K562 (cell line): ENCODE measurements around the gene HOTAIR.

Experiments
- EZH2 ChIP-seq: IDR thresholded peaks from 2 replicates; pipeline ENCODE4 v1.6.1; 2012; ENCODE audit warnings: low read depth, mild to moderate bottlenecking, inconsistent platforms, low read length, borderline replicate concordance
- POLR2AphosphoS5 ChIP-seq: IDR thresholded peaks from 2 replicates; pipeline ENCODE4 v1.6.1; 2011; ENCODE audit warnings: mild to moderate bottlenecking, low read depth, low read length, moderate library complexity; ENCODE audit not compliant: control insufficient read depth, insufficient read depth
- SMARCC2 ChIP-seq: fragments of 450-650 bp; IDR thresholded peaks from 2 replicates; pipeline ENCODE4 v1.6.1; 2017; ENCODE audit warnings: antibody characterized with exemption, moderate library complexity, mild to moderate bottlenecking, low read depth
- SUPT5H ChIP-seq: fragments of 450-650 bp; IDR thresholded peaks from 2 replicates; pipeline ENCODE4 v1.6.1; 2016
- TF ChIP-seq, protein P1 (sequence below), 3 experiments: IDR thresholded peaks in 2 of 3; conservative IDR thresholded peaks in 1 of 3; 2 replicates each; pipeline ENCODE4 v1.5.1; 2011 to 2012; ENCODE audit warnings: low read length in 3 of 3, mild to moderate bottlenecking in 3 of 3, control low read depth in 2 of 3, improper control_type of control experiment in 1 of 3, inconsistent platforms in 1 of 3, low read depth in 1 of 3, mixed read lengths in 1 of 3, moderate library complexity in 1 of 3; ENCODE audit not compliant: insufficient read depth in 2 of 3
- TF ChIP-seq, protein P2 (sequence below): sonication (generic); formaldehyde crosslinking; IDR thresholded peaks from 2 replicates; pipeline ENCODE4 v1.8.0; 2022; ENCODE audit warnings: missing genetic modification reagents, mild to moderate bottlenecking, borderline replicate concordance

DNA sequence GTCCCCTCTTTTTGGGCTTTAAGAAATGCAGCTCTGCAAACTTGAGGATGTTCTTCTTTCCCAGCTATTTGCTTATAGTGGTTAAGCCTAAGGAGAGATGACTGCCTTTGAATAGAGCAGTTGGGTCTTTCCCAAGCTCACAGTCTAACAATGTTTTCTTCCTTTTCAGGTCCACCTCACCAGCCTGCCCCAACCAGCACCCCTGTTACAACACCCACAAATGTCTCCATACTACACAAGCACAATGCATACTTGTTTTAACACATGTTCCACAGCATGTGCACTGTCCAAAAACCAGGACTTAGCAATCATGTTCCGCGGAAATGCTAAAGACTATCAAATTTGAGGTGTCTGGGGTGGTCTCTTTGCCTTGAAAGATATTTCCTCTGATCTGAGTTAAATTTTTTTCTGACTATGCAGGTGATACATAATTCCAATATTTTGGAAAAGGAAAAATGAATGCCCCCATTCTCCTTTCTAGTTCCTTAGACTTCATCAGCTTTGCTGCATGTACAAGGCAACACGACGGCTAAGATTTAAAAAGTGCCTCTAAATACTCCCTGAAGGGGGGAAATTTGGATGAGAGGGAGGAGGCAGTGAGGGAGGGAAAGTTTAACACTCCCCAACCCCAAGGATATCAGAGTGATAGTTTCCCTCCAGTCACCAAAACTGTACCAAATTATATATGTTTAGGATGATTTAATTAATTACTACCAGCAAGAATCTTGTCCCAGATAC, 42.7 kb downstream of the HOTAIR start:
- TF ChIP-seq SMARCC2 (no peak), POLR2AphosphoS5 (no peak), SUPT5H (no peak), EZH2 (no peak)
- TF ChIP-seq, protein P1, sequence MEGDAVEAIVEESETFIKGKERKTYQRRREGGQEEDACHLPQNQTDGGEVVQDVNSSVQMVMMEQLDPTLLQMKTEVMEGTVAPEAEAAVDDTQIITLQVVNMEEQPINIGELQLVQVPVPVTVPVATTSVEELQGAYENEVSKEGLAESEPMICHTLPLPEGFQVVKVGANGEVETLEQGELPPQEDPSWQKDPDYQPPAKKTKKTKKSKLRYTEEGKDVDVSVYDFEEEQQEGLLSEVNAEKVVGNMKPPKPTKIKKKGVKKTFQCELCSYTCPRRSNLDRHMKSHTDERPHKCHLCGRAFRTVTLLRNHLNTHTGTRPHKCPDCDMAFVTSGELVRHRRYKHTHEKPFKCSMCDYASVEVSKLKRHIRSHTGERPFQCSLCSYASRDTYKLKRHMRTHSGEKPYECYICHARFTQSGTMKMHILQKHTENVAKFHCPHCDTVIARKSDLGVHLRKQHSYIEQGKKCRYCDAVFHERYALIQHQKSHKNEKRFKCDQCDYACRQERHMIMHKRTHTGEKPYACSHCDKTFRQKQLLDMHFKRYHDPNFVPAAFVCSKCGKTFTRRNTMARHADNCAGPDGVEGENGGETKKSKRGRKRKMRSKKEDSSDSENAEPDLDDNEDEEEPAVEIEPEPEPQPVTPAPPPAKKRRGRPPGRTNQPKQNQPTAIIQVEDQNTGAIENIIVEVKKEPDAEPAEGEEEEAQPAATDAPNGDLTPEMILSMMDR (IDR thresholded peaks at IDR 0.05 in 2 of 3, conservative IDR thresholded peaks at IDR 0.05 in 1 of 3; ENCODE audit: insufficient read depth in 2 of 3, low read depth in 1 of 3, low read length in 3 of 3) = no peak
- TF ChIP-seq, protein P2, sequence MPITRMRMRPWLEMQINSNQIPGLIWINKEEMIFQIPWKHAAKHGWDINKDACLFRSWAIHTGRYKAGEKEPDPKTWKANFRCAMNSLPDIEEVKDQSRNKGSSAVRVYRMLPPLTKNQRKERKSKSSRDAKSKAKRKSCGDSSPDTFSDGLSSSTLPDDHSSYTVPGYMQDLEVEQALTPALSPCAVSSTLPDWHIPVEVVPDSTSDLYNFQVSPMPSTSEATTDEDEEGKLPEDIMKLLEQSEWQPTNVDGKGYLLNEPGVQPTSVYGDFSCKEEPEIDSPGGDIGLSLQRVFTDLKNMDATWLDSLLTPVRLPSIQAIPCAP (CRISPR knock-in tag) = no peak
